PC-3 (cell line): ENCODE results near the gene SPIB. TPM values are rescaled to one million over a fixed set of nuclear protein-coding genes. Genes with fewer than 3 reads are reported as not detected.

ENCODE experiments used
- ATAC-seq: fragments of 200-7000 bp; cut with Tn5 transposase; 2 replicates; pipeline ENCODE4 v1.9.1; 2020; ENCODE audit warnings: mild to moderate bottlenecking, moderate library complexity
- BruUV-seq: library from RNA; stranded (reverse); fragments of 400-500 nt; replicated peaks from 2 replicates; lab custom pipeline; 2021; lab: Mats Ljungman, UMichigan
- CTCF ChIA-PET: fragments of 300-600 bp; sonication (Branson Sonifier 250); formaldehyde crosslinking; loops from one replicate; lab custom pipeline; 2022; ENCODE audit warnings: antibody characterized with exemption; lab: Charles Lee
- POLR2A ChIA-PET: fragments of 300-600 bp; sonication (Branson Sonifier 250); formaldehyde crosslinking; loops from one replicate; lab custom pipeline; 2022; ENCODE audit warnings: antibody characterized with exemption; ENCODE audit not compliant: unreplicated experiment; lab: Charles Lee
- DNase-seq: peaks from one replicate; pipeline ENCODE4 v3.0.0-alpha.2; 2015
- H2AFZ ChIP-seq: fragments of 300-600 bp; sonication (generic); 2 replicates; pipeline ENCODE4 v1.6.0; 2016; ENCODE audit warnings: antibody characterized with exemption, low read length
- H3F3A ChIP-seq: fragments of 300-600 bp; sonication (generic); one replicate; pipeline ENCODE4 v1.6.0; 2017; ENCODE audit warnings: antibody characterized with exemption, low read length, control low read depth, mild to moderate bottlenecking; ENCODE audit not compliant: unreplicated experiment
- H3K27ac ChIP-seq: fragments of 300-600 bp; sonication (generic); 2 replicates; pipeline ENCODE4 v1.5.1; 2016; ENCODE audit warnings: mild to moderate bottlenecking, low read length
- H3K27me3 ChIP-seq: fragments of 300-600 bp; sonication (generic); 2 replicates; pipeline ENCODE4 v1.6.1; 2016; ENCODE audit warnings: low read length, mixed read lengths
- H3K36me3 ChIP-seq: fragments of 300-600 bp; sonication (generic); 2 replicates; pipeline ENCODE4 v1.6.1; 2016; ENCODE audit warnings: low read depth, mixed run types, low read length, mixed read lengths
- H3K4me1 ChIP-seq: fragments of 300-600 bp; sonication (generic); 2 replicates; pipeline ENCODE4 v1.5.1; 2016; ENCODE audit warnings: low read length; ENCODE audit not compliant: insufficient read depth
- H3K4me2 ChIP-seq: fragments of 300-600 bp; sonication (generic); 2 replicates; pipeline ENCODE4 v1.6.0; 2016; ENCODE audit warnings: low read length
- H3K4me3 ChIP-seq: fragments of 300-600 bp; sonication (generic); 2 replicates; pipeline ENCODE4 v1.5.1; 2016; ENCODE audit warnings: mild to moderate bottlenecking, low read length, mixed read lengths
- H3K79me2 ChIP-seq: fragments of 300-600 bp; sonication (generic); 2 replicates; pipeline ENCODE4 v1.6.1; 2017; ENCODE audit warnings: low read length, mixed read lengths
- H3K9ac ChIP-seq: fragments of 300-600 bp; sonication (generic); 2 replicates; pipeline ENCODE4 v1.6.0; 2016; ENCODE audit warnings: mild to moderate bottlenecking, low read length
- H3K9me2 ChIP-seq: fragments of 300-600 bp; sonication (generic); replicated peaks from 2 replicates; pipeline ENCODE4 v1.6.1; 2016; ENCODE audit warnings: mixed run types, low read length, mixed read lengths
- H3K9me3 ChIP-seq: fragments of 300-600 bp; sonication (generic); 2 replicates; pipeline ENCODE4 v1.6.1; 2016; ENCODE audit warnings: low read length, mixed read lengths
- H4K20me1 ChIP-seq: fragments of 300-600 bp; sonication (generic); 2 replicates; pipeline ENCODE4 v1.6.1; 2016; ENCODE audit warnings: low read length, mixed read lengths
- CTCF ChIP-seq: fragments of 300-600 bp; sonication (generic); conservative IDR thresholded peaks from 2 replicates; pipeline ENCODE4 v1.5.1; 2017; ENCODE audit warnings: antibody characterized with exemption, low read depth, mild to moderate bottlenecking, low read length
- EZH2 ChIP-seq: fragments of 300-600 bp; sonication (generic); IDR thresholded peaks from one replicate; pipeline ENCODE4 v1.6.1; 2017; ENCODE audit warnings: antibody characterized with exemption, mild to moderate bottlenecking, low read length; ENCODE audit not compliant: unreplicated experiment
- EZH2phosphoT487 ChIP-seq: fragments of 300-600 bp; sonication (generic); IDR thresholded peaks from 2 replicates; pipeline ENCODE4 v1.6.1; 2018; ENCODE audit warnings: mild to moderate bottlenecking, antibody characterized with exemption, low read length, borderline replicate concordance
- intact Hi-C: fragments of 100-400 bp; cut with micrococcal nuclease; formaldehyde crosslinking; loops from 2 replicates; pipeline ENCODE4 v1.9.0; 2023
- total RNA-seq: library from RNA; depleted of rRNA; stranded (reverse); fragments of >200 nt; gene quantifications from 2 replicates; pipeline ENCODE4 v1.2.3, GENCODE V29; 2014

SPIB gene
- total RNA-seq, 1 experiment from 2014 or later = not detected

- peaks cover 18% of the 10 kb centered on the region for H3K79me2 ChIP-seq
- H3K27ac ChIP-seq = no peak overlapping the region
- peaks cover 14% of the 10 kb centered on the region for H4K20me1 ChIP-seq
- no TSS peak for BruUV-seq
- H3K4me2 ChIP-seq = no peak overlapping the region
- H2AFZ ChIP-seq = no peak overlapping the region
- peaks cover 3% of the 10 kb centered on the region for H3F3A ChIP-seq
- no peak for DNase-seq
- no peaks in the 10 kb centered on the region for H3K9me2 ChIP-seq
- no peak overlapping the region for H3K4me3 ChIP-seq
- H3K27me3 ChIP-seq = no peaks in the 10 kb centered on the region
- TF ChIP-seq EZH2phosphoT487 (no peak), CTCF (no peak), EZH2 (no peak)
- no peaks in the 10 kb centered on the region for H3K9me3 ChIP-seq
- H3K9ac ChIP-seq = no peak overlapping the region
- peaks cover 12% of the 10 kb centered on the region; the same call in 1 of the 2 replicates for H3K4me1 ChIP-seq
- intact Hi-C loops = no loop called here
- ChIA-PET POLR2A (interaction anchor here (0.6 kb wide), 1 partner anchor 1764 kb away, joined by 4 read pairs; no protein-coding TSS in a partner anchor), CTCF (no interaction called here)
- no peak for ATAC-seq
- peaks cover 30% of the 10 kb centered on the region for H3K36me3 ChIP-seq
Measured at GRCh38 chr19:50380137-50380536, 38.6 kb upstream of the SPIB start.

- Histone ChIP-seq H3K27ac (no peak overlapping the region), H3K9ac (no peak overlapping the region), H3F3A (peaks cover 3% of the 10 kb centered on the region), H3K36me3 (peaks cover 30% of the 10 kb centered on the region), H3K4me2 (no peak overlapping the region), H3K4me3 (no peak overlapping the region), H4K20me1 (peaks cover 14% of the 10 kb centered on the region), H3K4me1 (peaks cover 17% of the 10 kb centered on the region; the same call in 1 of the 2 replicates), H3K27me3 (no peaks in the 10 kb centered on the region), H3K79me2 (peaks cover 24% of the 10 kb centered on the region), H3K9me2 (no peaks in the 10 kb centered on the region), H3K9me3 (no peaks in the 10 kb centered on the region), H2AFZ (no peak overlapping the region)
- TF ChIP-seq EZH2phosphoT487 (no peak), CTCF (no peak), EZH2 (no peak)
- no TSS peak for BruUV-seq
- ChIA-PET POLR2A (interaction anchor here (0.6 kb wide), 2 partner anchors 301 to 1764 kb away, joined by 3 to 4 read pairs; no protein-coding TSS in a partner anchor), CTCF (no interaction called here)
- no peak for ATAC-seq
- intact Hi-C loops = no loop called here
- DNase-seq = no peak
Measured at GRCh38 chr19:50380751-50381151, 38.0 kb upstream of the SPIB start.

GRCh38 chr19:50381881-50382729 is 36.6 kb upstream of the SPIB start:
- Histone ChIP-seq H3K4me1 (peaks cover 15% of the 10 kb centered on the region; the same call in 1 of the 2 replicates), H3K4me3 (no peak overlapping the region), H3K27me3 (no peaks in the 10 kb centered on the region), H3K27ac (no peak overlapping the region), H3K9me2 (no peaks in the 10 kb centered on the region), H3K79me2 (peaks cover 36% of the 10 kb centered on the region), H2AFZ (no peak overlapping the region), H3K9ac (no peak overlapping the region), H4K20me1 (peaks cover 13% of the 10 kb centered on the region), H3K36me3 (peaks cover 34% of the 10 kb centered on the region), H3F3A (peaks cover 3% of the 10 kb centered on the region), H3K9me3 (no peaks in the 10 kb centered on the region), H3K4me2 (no peak overlapping the region)
- POLR2A ChIA-PET = no interaction called here
- TF ChIP-seq CTCF (no peak), EZH2 (no peak), EZH2phosphoT487 (no peak)
- intact Hi-C loops = no loop called here
- BruUV-seq = no TSS peak
- CTCF ChIA-PET = no interaction called here
- DNase-seq (no peak), ATAC-seq (no peak)
